Progenitor cell of endocrine pancreas (in vitro differentiated cells): ENCODE measurements around the gene ZNF148. TPM values are rescaled to one million over a fixed set of nuclear protein-coding genes. Genes with fewer than 3 reads are reported as not detected.

ENCODE experiments used
- DNase-seq: peaks from one replicate; pipeline ENCODE4 v3.0.0; 2021; ENCODE audit warnings: low spot score; ENCODE audit not compliant: unreplicated experiment
- H3K27ac Mint-ChIP-seq: 2 replicates; pipeline ENCODE4 v1.8.0; 2021; ENCODE audit warnings: mild to moderate bottlenecking, moderate library complexity, mixed read lengths
- H3K27me3 Mint-ChIP-seq: 2 replicates; pipeline ENCODE4 v1.8.0; 2021; ENCODE audit warnings: mixed read lengths
- H3K36me3 Mint-ChIP-seq: 2 replicates; pipeline ENCODE4 v1.8.0; 2022; ENCODE audit warnings: mixed read lengths; ENCODE audit not compliant: insufficient read depth
- H3K4me1 Mint-ChIP-seq: 2 replicates; pipeline ENCODE4 v1.8.0; 2021; ENCODE audit warnings: low read depth, mixed read lengths
- H3K4me3 Mint-ChIP-seq: 2 replicates; pipeline ENCODE4 v1.8.0; 2021; ENCODE audit warnings: low read depth, mild to moderate bottlenecking, moderate library complexity, mixed read lengths
- H3K9me3 Mint-ChIP-seq: 2 replicates; pipeline ENCODE4 v1.8.0; 2021; ENCODE audit warnings: low read depth, mixed read lengths
- CTCF ChIP-seq: fragments of 200-600 bp; sonication (generic); IDR thresholded peaks from one replicate; pipeline ENCODE4 v1.5.0; 2021; ENCODE audit warnings: antibody characterized with exemption, mild to moderate bottlenecking; ENCODE audit not compliant: unreplicated experiment
- total RNA-seq: library from RNA; stranded (reverse); gene quantifications from 2 replicates; pipeline ENCODE4 v1.2.1, GENCODE V29; 2021

Gene ZNF148
- total RNA-seq, 1 donor from 2014 or later: 48.6 TPM

GRCh38 chr3:125375950-125376679 lies 990 bp upstream of the ZNF148 start:
- no peak for TF ChIP-seq CTCF
- H3K27me3 Mint-ChIP-seq: no peaks in the 10 kb centered on the region
- H3K9me3 Mint-ChIP-seq: no peaks in the 10 kb centered on the region
- H3K36me3 Mint-ChIP-seq: peaks cover 4% of the 10 kb centered on the region
- DNase-seq: no peak
- peak overlapping the region; percentile 96 for H3K27ac Mint-ChIP-seq
- H3K4me1 Mint-ChIP-seq: peaks cover 25% of the 10 kb centered on the region
- H3K4me3 Mint-ChIP-seq: peak overlapping the region; percentile 94

GRCh38 chr3:125374501-125374995 lies 577 bp downstream of the ZNF148 start:
- H3K4me1 Mint-ChIP-seq: peaks cover 31% of the 10 kb centered on the region
- peaks cover 6% of the 10 kb centered on the region for H3K36me3 Mint-ChIP-seq

GRCh38 chr3:125367403-125368230 lies 7.5 kb downstream of the ZNF148 start:
- no peaks in the 10 kb centered on the region for H3K9me3 Mint-ChIP-seq
- peaks cover 29% of the 10 kb centered on the region for H3K4me1 Mint-ChIP-seq
- H3K4me3 Mint-ChIP-seq: no peak overlapping the region
- DNase-seq: no peak
- H3K27me3 Mint-ChIP-seq: no peaks in the 10 kb centered on the region
- no peak for TF ChIP-seq CTCF
- H3K27ac Mint-ChIP-seq: no peak overlapping the region
- H3K36me3 Mint-ChIP-seq: peaks cover 13% of the 10 kb centered on the region

More at GRCh38 chr3:125374501-125374995, 577 bp downstream of the ZNF148 start:
- H3K9me3 Mint-ChIP-seq: no peaks in the 10 kb centered on the region
- no peak for TF ChIP-seq CTCF
- peak; percentile 36 for DNase-seq
- H3K27ac Mint-ChIP-seq: peak overlapping the region; percentile 94
- no peaks in the 10 kb centered on the region for H3K27me3 Mint-ChIP-seq
- H3K4me3 Mint-ChIP-seq: peak overlapping the region; percentile 85

- Mint-ChIP-seq H3K4me1 (peaks cover 31% of the 10 kb centered on the region), H3K36me3 (peaks cover 11% of the 10 kb centered on the region), H3K27ac (peak overlapping the region; percentile 23), H3K4me3 (no peak overlapping the region), H3K27me3 (no peaks in the 10 kb centered on the region), H3K9me3 (no peaks in the 10 kb centered on the region)
- DNase-seq: no peak
- no peak for TF ChIP-seq CTCF
These were observed 9.0 kb downstream of the ZNF148 start for GRCh38 chr3:125366132-125366531.

GRCh38 chr3:125359700-125360099 lies 15.4 kb downstream of the ZNF148 start:
- H3K9me3 Mint-ChIP-seq: peaks cover 4% of the 10 kb centered on the region
- peaks cover 7% of the 10 kb centered on the region for H3K4me1 Mint-ChIP-seq
- H3K27ac Mint-ChIP-seq: no peak overlapping the region
- peaks cover 12% of the 10 kb centered on the region for H3K36me3 Mint-ChIP-seq
- no peak for TF ChIP-seq CTCF
- DNase-seq: no peak
- H3K27me3 Mint-ChIP-seq: no peaks in the 10 kb centered on the region
- no peak overlapping the region for H3K4me3 Mint-ChIP-seq
